AG04449 (cell line): ENCODE measurements around the gene GBF1.

ENCODE experiments used
- CTCF ChIA-PET: fragments of 350-600 bp; formaldehyde crosslinking; extraction: SDS; loops from one replicate; lab custom pipeline; 2021; ENCODE audit warnings: antibody characterized with exemption; lab: Yijun Ruan, JAX
- POLR2A ChIA-PET: fragments of 400-600, 350-600 bp; formaldehyde crosslinking; extraction: SDS; loops from one replicate; lab custom pipeline; 2020; ENCODE audit warnings: antibody characterized with exemption, inconsistent platforms; lab: Yijun Ruan, JAX
- DNase-seq: peaks from one replicate; pipeline ENCODE4 v3.0.0-alpha.2; 2010; ENCODE audit warnings: low read depth, low spot score
- H3K4me3 ChIP-seq: 2 replicates; pipeline ENCODE4 v1.5.1; 2011; ENCODE audit warnings: low read depth, mild to moderate bottlenecking, control low read depth, low read length
- CTCF ChIP-seq: IDR thresholded peaks from one replicate; pipeline ENCODE4 v1.5.1; 2011; ENCODE audit warnings: mild to moderate bottlenecking, moderate library complexity, low read length, control low read depth, inconsistent platforms; ENCODE audit not compliant: insufficient read depth; ENCODE audit errors: missing control alignments

Gene GBF1

GRCh38 chr10:102235598-102235920 is 9.8 kb upstream of the GBF1 start:
- no peak overlapping the region for H3K4me3 ChIP-seq
- POLR2A ChIA-PET = no interaction called here
- TF ChIP-seq CTCF = no peak
- CTCF ChIA-PET = interaction anchor here (0.7 to 17.7 kb wide), 7 partner anchors 9 to 241 kb away, joined by 3 to 942 read pairs (median 4); partner anchors contain the start of genes ELOVL3 and NFKB2
- DNase-seq = no peak

GRCh38 chr10:102236006-102236405 is 9.3 kb upstream of the GBF1 start:
- ChIA-PET POLR2A (interaction anchor here (0.7 kb wide), 1 partner anchor 71 kb away, joined by 3 read pairs; no protein-coding TSS in a partner anchor), CTCF (interaction anchor here (0.7 to 17.7 kb wide), 8 partner anchors 7 to 241 kb away, joined by 3 to 942 read pairs (median 6); partner anchors contain the start of genes ELOVL3 and NFKB2)
- no peak overlapping the region for H3K4me3 ChIP-seq
- no peak for TF ChIP-seq CTCF
- no peak for DNase-seq

- POLR2A ChIA-PET = no interaction called here
- no peak overlapping the region for H3K4me3 ChIP-seq
- CTCF ChIA-PET = interaction anchor here (1.4 to 17.7 kb wide), 5 partner anchors 9 to 162 kb away, joined by 3 to 942 read pairs (median 68); partner anchors contain the start of genes ELOVL3 and NFKB2
- DNase-seq = no peak
- TF ChIP-seq CTCF = no peak
Observed at GRCh38 chr10:102237711-102238252, 7.5 kb upstream of the GBF1 start.

GRCh38 chr10:102240467-102241031 is 4.8 kb upstream of the GBF1 start:
- CTCF ChIA-PET = interaction anchor here (1.3 to 17.7 kb wide), 4 partner anchors 12 to 160 kb away, joined by 6 to 942 read pairs (median 238); partner anchors contain the start of genes ELOVL3 and NFKB2
- H3K4me3 ChIP-seq = peak overlapping the region; percentile 73

GRCh38 chr10:102241032-102241443 is 4.3 kb upstream of the GBF1 start:
- peak overlapping the region; percentile 73 for H3K4me3 ChIP-seq
- ChIA-PET CTCF (interaction anchor here (1.3 to 17.7 kb wide), 3 partner anchors 12 to 152 kb away, joined by 6 to 942 read pairs (median 68); partner anchors contain the start of gene ELOVL3), POLR2A (interaction anchor here (0.5 to 1.3 kb wide), 4 partner anchors 11 to 134 kb away, joined by 3 to 4 read pairs (median 4); no protein-coding TSS in a partner anchor)
- DNase-seq = no peak
- no peak for TF ChIP-seq CTCF

More at GRCh38 chr10:102240467-102241031, 4.8 kb upstream of the GBF1 start:
- TF ChIP-seq CTCF = no peak
- no peak for DNase-seq
- POLR2A ChIA-PET = interaction anchor here (0.5 to 1.3 kb wide), 3 partner anchors 11 to 65 kb away, joined by 3 to 4 read pairs (median 3); no protein-coding TSS in a partner anchor
